Posterior vena cava (tissue), 2 donors: Measurements from ENCODE around the gene CORO2B. TPM values are rescaled to one million over a fixed set of nuclear protein-coding genes. Genes with fewer than 3 reads are reported as not detected.
"Not testable (repeated sequence)": the region's sequence is repeated elsewhere in the genome, so short reads cannot be mapped to it uniquely, and the experiment has no call there.

Experiments
- DNase-seq: peaks from one replicate; pipeline ENCODE4 v3.0.0-alpha.2; 2020; ENCODE audit warnings: low spot score
- intact Hi-C, 2 donors: fragments of 100-400 bp; cut with DNase I; formaldehyde crosslinking; loops; one replicate each; pipeline versions ENCODE4 v1.14.1 to v1.14.2; 2022 to 2023
- total RNA-seq, 2 donors: library from RNA; stranded (reverse); fragmentation: NEBNext Ultra II Directional; extraction: Animal tissue kit (Norgen Biotek cat#: 25700); gene quantifications; one replicate each; pipeline ENCODE4 v1.2.1, GENCODE V29; 2021
- donor health status: DM: yes; HTN: yes; CAD: no.
- donor health status: DM: yes; HTN: yes; CAD: no.

Gene CORO2B
- total RNA-seq, 2 donors from 2014 or later = 7.2 to 11.7 TPM

DNA sequence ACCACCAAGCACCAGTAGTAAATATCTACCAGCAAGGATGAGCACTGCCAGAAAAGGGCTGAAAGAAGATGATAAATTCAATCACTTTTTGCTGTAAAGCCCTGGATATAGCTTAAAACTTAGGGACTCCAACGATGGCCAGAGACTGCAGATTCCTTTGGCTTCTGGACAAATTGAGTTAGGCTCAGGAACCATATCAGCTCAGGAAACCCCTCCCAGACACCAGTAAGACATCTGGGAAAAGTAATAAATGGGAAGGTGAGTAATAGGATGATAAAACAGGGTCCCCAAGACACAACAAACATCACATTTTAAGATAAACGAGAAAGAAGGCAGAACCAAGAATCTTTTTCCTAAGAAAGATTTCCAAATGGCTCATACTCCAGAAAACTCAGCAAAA, 176.9 kb downstream of the CORO2B start:
- intact Hi-C loops = no loop called here
- no peak for DNase-seq

DNA sequence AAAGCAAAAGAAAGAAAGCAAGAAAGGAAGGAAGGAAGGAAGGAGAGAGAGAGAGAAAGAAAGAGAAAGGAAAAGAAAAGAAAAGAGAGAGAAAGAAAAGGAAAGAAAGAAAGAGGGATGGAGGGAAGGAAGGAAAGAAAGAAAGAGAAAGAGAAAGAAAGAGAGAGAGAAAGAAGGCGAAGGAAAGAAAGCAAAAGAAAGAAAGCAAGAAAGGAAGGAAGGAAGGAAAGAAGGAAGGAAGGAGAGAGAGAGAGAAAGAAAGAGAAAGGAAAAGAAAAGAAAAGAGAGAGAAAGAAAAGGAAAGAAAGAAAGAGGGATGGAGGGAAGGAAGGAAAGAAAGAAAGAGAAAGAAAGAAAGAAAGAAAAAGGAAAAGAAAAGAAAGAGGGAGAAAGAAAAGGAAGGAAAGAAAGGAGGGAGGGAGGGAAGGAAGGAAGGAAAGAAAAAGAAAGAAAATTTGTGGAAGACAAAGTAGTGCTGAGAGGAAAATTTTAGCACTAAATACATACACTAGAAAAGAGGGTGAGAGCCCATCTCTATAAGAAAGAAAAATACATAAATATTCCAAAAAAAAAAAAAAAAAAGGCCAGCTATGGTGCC, 181.3 kb downstream of the CORO2B start:
- intact Hi-C loops, DNase-seq: not testable (repeated sequence)

DNA sequence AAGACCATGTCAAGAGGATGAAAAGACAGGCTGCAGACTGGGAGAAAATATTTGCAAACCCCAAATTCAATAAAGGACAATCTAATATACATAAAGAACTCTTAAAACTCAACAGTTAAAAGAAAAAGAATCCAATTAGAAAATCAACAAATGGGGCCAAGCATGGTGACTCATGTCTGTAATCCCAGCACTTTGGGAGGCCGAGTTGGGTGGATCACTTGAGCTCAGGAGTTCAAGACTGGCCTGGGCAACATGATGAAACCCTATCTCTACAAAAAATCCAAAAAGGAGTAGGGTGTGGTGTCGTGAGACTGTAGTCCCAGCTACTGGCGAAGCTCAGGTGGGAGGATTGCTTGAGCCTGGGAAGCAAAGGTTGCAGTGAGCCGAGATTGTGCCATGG, 184.3 kb downstream of the CORO2B start:
- no peak for DNase-seq

DNA sequence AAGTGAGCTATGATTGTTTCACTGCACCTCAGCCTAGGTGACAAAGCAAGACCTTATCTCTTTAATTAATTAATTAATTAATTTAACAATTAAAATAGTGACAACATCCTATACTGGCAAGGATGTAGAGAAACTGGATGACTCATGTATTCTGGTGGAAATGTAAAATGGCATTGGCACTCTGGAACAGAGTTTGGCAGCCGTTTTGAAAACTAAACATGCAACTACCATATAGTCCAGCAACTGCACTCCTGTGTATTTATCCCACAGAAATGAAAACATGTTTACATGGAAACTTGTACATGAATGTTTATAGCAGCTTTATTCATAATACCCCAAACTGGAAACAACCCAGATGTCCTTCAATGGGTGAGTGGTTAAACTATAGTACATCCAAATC, 185.3 kb downstream of the CORO2B start:
- intact Hi-C loops = no loop called here

More for the DNA sequence above, 184.3 kb downstream of the CORO2B start:
- intact Hi-C loops = no loop called here

DNA sequence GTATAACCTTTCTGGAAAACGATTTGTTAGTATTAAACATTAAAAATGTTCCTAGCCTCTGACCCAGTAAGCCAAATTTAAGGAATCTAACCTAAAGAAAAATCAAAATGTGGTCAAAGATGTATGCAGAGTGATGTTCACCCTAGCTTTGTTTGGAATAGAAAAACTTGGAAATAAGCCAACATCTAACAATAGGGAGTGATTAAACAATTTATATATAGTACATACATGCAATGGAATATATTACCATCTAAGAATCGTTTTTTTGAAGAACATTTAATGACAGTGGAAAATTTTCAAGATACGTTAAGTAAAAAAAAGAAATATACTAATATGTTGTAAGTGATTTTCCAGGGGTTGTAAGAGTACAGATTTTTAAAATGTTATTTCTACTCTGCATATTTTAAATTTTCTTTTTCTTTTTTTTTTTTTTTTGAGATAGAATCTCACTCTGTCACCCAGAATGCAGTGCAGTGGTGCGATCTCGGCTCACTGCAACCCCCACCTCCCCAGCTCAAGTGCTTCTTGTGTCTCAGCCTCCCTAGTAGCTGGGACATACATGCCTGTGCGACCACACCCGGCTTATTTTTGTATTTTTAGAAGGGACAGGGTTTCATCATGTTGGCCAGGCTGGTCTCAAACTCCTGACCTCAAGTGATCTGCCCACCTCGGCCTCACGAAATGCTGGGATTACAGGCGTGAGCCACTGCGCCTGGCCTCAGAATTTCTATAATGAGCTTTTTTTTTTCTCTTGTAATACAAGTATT, 187.0 kb downstream of the CORO2B start:
- DNase-seq = no peak
- intact Hi-C loops = no loop called here

More for the DNA sequence above, 185.3 kb downstream of the CORO2B start:
- no peak for DNase-seq

DNA sequence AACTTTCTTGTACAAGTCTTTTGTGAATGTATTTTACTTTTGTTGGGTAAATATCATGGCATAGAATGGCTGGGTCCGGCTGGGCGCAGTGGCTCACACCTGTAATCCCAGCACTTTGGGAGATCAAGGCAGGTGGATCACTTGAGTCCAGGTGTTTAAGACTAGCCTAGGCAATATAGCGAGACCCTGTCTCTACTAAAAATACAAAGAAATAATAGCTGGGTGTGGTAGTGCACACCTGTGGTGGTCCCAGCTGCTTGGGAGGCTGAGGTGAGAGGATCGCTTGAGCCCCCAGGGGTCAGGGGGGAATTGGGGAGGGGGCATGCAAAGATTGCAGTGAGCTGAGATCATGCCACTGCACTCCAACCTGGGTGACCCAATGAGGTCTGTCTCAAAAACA, 189.0 kb downstream of the CORO2B start:
- intact Hi-C loops = no loop called here

DNA sequence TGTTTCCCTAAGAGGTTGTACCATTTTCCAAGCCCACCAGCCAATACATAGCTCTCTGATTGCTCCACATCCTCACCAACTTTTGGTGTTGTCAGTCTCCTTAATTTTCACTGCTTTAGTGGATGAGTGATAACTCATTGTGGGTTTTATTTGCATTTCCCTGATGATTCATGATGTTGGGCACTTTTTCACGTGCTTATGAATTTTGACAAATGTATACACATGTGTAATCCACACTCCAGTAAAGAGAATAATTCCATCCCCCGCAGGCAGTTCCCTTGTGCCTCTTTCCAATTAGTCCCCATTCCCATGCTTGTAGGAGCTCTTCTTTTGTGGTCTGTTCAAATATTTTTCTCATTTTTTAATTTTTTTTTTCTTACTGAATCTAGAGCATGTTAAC, 189.5 kb downstream of the CORO2B start:
- intact Hi-C loops = no loop called here

More for the DNA sequence above, 189.0 kb downstream of the CORO2B start:
- no peak for DNase-seq

DNA sequence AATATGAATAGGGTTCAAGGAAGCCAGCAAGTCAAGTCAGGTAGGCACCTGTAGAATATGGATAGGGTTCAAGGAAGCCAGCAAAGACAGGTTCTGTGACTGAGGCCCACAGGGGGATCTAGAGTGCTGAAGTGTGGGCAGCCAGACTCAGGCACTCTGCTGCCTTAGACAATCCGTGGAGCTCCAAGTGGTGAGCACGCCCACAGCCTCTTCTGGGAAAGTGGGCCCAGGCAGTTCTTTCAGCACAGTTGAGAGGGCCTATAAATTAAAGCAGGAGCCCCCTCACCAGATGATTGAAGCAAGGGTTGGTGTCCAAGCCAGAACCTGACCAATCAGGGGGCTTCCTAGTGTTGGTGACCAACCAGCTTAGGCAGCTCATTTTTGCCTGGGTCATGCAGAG, 190.9 kb downstream of the CORO2B start:
- no peak for DNase-seq

More for the DNA sequence above, 189.5 kb downstream of the CORO2B start:
- no peak for DNase-seq

DNA sequence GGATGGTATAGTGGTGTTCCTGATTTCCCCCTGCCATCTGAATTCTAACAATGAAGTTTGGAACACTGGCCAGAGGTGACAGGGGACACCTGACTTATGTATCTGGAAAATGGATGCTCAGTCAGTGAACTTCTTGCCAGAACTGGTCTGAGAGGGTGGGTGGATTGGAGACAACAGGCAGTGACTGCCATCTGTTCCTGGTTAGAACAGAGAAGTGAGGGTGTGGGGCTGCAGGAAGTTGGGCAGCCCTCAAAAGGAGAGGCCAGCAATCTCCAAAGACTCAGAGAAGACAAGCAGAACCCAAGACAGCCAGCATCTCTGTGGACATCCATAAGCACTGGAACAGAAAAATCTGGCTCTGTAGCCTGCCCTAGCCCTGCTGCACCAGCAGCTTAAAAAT, 191.4 kb downstream of the CORO2B start:
- intact Hi-C loops = no loop called here

More for the DNA sequence above, 190.9 kb downstream of the CORO2B start:
- intact Hi-C loops = no loop called here

DNA sequence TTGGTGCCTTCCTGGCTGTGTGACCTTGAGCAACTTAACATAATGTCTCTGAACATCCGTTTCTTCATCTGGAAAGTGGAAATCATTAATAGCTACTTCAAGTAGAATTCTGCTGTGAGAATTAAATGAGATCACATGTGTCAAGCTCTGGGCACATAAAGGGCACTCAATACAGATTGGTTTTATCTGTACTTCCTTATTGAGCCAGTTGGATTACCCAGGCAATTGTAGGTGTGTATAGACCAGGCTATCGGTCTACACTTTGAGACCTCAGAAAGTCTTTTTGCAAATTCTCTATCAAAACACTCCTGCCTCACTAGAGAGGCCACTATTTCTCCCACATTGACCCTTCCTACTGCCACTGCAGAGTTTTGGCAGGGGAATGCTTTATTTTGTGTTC, 194.2 kb downstream of the CORO2B start:
- no peak for DNase-seq
- intact Hi-C loops = no loop called here

More for the DNA sequence above, 191.4 kb downstream of the CORO2B start:
- no peak for DNase-seq

DNA sequence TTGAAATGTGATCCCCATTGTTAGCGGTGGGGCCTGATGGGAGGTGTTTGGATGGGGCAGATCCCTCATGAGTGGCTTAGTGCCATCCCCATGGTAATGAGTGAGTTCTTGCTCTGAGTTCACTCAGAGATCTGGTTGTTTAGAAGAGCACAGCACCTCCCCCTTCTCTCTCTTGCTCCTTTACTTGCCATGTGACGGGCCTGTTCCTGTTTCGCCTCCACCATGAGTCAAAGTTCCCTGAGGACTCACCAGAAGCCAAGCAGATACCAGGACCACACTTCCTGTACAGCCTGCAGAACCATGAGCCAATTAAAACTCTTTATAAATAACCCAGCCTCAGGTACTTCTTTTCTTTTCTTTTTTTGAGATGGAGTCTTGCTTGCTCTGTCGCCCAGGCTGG, 195.3 kb downstream of the CORO2B start:
- intact Hi-C loops = no loop called here
- DNase-seq = no peak

DNA sequence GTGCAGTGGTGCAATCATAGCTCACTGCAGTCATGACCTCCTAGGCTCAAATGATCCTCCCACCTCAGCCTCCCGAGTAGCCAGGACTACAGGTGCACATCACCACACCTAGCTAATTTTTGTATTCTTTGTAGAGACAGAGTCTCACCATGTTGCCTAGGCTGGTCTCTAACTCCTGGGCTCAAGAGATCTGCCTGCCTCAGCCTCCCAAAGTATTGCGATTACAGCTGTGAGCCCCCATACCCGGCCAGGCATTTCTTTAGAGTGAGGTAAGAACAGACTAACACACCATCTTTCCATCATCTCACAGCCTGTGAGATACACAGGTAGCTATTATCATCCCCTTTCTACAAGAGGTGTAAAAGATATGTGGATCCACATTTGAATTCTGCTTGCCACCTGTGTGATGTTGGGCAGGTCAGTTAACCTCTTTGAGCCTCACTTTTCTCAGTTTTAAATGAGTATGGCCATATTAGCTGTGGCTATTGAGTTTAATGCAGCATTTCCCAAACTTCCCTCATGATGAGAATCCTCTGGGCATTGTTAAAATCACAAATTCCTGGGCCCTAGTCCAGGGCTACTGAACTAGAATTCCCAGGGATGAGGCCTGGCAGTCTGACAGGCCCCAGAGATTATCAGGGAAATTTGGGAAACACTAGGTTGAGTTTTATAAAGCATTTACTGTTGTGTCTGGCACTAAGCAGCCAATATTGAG, 195.9 kb downstream of the CORO2B start:
- no peak for DNase-seq
- intact Hi-C loops = no loop called here

DNA sequence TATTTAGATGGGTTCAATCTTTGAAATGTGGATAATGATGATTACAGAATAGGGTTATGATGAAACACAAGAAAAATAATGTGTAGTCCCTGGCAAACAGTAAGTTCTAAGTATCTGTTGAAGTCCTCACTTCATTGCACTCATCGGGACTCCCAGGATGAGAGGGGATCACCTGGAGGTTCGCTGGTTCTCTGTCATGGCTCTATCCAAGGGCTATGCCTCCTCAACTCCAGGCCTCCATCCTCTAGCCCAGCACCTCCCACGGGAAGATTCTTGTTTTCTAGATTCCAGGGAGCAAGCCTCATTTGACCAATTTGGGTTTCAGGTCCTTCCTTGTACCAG, 196.4 kb downstream of the CORO2B start:
- no peak for DNase-seq
- intact Hi-C loops = no loop called here

DNA sequence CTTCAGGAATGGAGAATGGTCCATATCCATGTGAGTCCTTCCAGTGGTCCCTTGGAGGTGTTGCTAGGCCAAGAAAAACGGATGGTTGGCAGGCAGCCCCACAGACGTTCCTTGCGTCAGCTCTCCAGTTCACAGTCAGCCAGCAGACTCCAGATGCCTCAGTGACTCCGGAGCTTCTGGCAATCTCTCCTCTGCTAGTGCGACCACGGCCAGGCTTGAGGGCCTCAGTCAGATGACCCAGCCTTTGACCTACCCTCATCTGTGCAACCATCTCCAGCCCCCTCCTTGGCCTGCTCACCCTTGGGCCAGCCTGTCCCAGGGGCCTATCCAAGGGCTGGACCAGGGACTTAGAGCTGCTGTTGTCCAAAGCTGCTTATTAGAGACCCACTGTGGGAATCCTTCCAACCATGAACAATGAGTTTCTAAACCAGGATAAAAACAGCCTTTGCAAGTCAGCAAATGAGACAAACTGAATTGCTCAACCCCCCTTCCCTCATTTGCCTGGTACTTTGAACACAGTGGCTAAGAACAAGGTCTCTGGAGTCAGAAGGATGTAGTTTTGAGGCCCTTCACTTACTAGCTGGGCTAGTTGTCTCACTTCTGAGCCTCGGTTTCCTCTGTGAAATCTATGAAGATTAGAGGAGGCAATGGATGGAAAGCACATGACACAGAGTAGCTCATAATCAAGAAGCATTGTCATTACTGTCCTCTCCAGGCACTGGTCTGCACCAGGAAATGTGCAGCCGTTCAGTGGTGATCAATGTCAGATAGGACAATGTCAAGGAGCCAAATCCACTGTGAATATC, 197.1 kb downstream of the CORO2B start:
- intact Hi-C loops = no loop called here
- peak; percentile 97 for DNase-seq

DNA sequence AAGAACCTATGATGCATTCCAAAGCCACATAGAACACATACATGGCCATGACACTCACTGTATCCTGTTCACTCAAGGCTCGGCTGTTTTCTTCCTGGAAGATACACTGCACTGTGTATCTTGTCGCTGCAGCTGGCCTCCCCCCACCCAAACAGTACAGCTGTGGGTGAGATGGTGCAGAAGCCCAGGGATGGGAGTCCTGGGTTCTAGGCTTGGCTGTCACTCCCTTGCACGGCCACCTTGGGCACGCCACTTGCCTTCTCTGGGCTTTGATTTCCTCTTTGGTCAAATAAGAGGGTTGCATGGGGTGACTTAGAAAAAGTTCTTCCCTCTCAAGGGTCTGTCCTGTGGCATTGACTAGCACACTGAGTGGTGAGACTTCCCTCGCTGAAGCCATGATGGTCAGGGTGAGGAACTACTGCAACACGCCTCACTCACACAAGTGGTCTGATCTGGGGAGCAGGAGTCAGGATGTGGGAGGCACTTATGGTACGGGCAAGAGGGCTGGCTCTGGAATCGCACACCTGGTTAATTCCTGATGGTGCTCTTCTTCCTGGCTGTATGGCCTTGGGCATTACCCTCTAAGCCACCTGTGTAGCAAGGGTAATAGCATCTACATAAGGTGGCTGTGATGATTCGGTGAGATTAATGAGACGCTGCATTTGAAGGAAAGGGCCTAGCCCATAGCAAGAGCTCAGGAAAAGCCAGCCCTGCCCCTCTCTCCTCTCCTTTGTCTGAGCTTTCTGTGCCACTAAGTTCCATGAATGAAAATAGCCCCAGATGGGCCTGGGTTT, 197.9 kb downstream of the CORO2B start:
- intact Hi-C loops = no loop called here
- no peak for DNase-seq
